ENCODE data around the gene SLC9A9. TPM values are rescaled to one million over a fixed set of nuclear protein-coding genes. Genes with fewer than 3 reads are reported as not detected.

The SLC9A9 gene
- total and polyA plus RNA-seq, 2 of the 8 experiments (the other 6 are each of a cell fraction or from before 2014, with no cell fraction given), result 0.48 to 1.1 TPM

DNA sequence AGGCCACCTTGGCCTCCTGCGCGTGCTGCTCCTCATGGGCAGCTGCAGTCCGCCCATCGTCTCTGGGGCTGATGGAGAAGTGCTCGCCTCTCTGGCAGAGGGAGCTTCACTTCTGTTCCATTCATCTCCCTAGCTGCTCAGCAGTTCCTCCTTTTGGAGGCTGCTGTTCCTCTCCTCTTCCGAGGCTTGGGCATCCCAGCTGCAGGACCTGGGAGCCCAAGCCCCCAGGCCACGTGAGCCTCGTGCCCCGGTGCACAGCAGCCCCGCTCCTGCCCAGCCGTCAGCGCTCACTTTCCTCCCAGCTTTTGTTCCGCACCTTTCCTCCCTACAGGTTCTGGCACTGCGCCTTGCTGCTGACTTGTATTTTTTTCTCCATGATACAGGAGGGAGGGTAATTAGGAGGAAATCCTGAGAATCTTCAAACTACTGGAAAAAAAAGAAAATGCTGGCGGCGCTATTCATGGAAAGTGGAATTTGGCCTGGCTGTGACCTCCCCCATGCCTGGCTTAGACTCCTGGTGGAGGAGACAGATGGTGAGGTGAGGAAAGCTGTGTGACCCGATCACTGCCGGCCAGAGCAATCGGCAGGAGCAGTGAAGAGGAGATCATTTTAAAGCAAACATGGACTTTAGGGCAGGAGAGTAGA, 518.6 kb downstream of the SLC9A9 start:
- CTCF ChIA-PET (ENCODE audit: partially characterized antibody), result interaction anchor here (1.1 to 1.8 kb wide), 2 partner anchors 9 to 315 kb away, joined by 3 to 9 read pairs; no protein-coding TSS in a partner anchor
- H2AK5ac ChIP-seq (ENCODE audit: low read depth, low read length), result no peak overlapping the region
- H3K79me1 ChIP-seq (ENCODE audit: low read depth, low read length), result no peaks in the 10 kb centered on the region
- no peak for DNase-seq (ENCODE audit: low read depth in 1 of 2, low spot score in 2 of 2)
- no peak overlapping the region for H3K56ac ChIP-seq (replicated peaks; ENCODE audit: insufficient read length, low read depth, low read length)
- FAIRE-seq, result no peak
- H2BK15ac ChIP-seq (ENCODE audit: low read length), result no peak overlapping the region
- H3K9me3 ChIP-seq (ENCODE audit: insufficient read depth in 2 of 2, low read depth in 1 of 2, low read length in 1 of 2), result no peaks in the 10 kb centered on the region
- peaks cover 0 to 3% (median 0%) of the 10 kb centered on the region in 4 experiments; a peak in 2 of 7 replicates for H3K4me1 ChIP-seq (replicated peaks in 1 of 4; ENCODE audit: control insufficient read depth in 3 of 4, insufficient read depth in 4 of 4, low read length in 3 of 4)
- H4K20me1 ChIP-seq (replicated peaks in 1 of 2; ENCODE audit: control insufficient read depth in 1 of 2, insufficient read depth in 2 of 2, low read length in 2 of 2), result no peaks in the 10 kb centered on the region
- H3K79me2 ChIP-seq (ENCODE audit: control insufficient read depth in 1 of 2, insufficient read depth in 2 of 2, low read length in 2 of 2), result no peaks in the 10 kb centered on the region
- H2BK12ac ChIP-seq (ENCODE audit: low read depth, low read length), result no peak overlapping the region
- no peak overlapping the region for H3K14ac ChIP-seq (ENCODE audit: insufficient read length)
- WGBS, 2 experiments (ENCODE audit: extremely low coverage in 1 of 2, insufficient coverage in 1 of 2, insufficient read length in 1 of 2, insufficient replicate concordance in 2 of 2, low coverage in 1 of 2, low lambda C conversion rate in 2 of 2, missing lambda C conversion rate in 1 of 2), result 84% methylated on average over 19 of the region's 19 CpGs; no CpG with 5 or more reads in 1 of the 2 experiments
- H3K4me3 ChIP-seq (ENCODE audit: extremely low read depth in 1 of 4, insufficient read depth in 2 of 4, low read depth in 3 of 4, low read length in 4 of 4), result no peak overlapping the region
- no peak overlapping the region for H4K91ac ChIP-seq (replicated peaks; ENCODE audit: insufficient read length, low read length)
- H2BK120ac ChIP-seq (replicated peaks; ENCODE audit: low read depth, low read length), result no peak overlapping the region
- H3K23me2 ChIP-seq (ENCODE audit: low read depth, low read length), result no peaks in the 10 kb centered on the region
- no peak overlapping the region for H2BK5ac ChIP-seq (ENCODE audit: low read depth, low read length)
- H4K5ac ChIP-seq (ENCODE audit: insufficient read length, low read depth, low read length), result no peak overlapping the region
- no peak overlapping the region for H3K23ac ChIP-seq (ENCODE audit: insufficient read length)
- H3K27me3 ChIP-seq (replicated peaks in 1 of 4; ENCODE audit: control insufficient read depth in 3 of 4, extremely low read depth in 1 of 4, insufficient read depth in 3 of 4, low read length in 3 of 4), result no peaks in the 10 kb centered on the region
- no peak overlapping the region for H3K9ac ChIP-seq (replicated peaks in 1 of 4; ENCODE audit: extremely low read depth in 1 of 4, low read depth in 3 of 4, low read length in 3 of 4)
- H3K4me2 ChIP-seq (ENCODE audit: insufficient read depth in 1 of 2, low read depth in 2 of 2, low read length in 2 of 2), result no peak overlapping the region
- no peak overlapping the region for H3K18ac ChIP-seq (ENCODE audit: extremely low read depth, low read length)
- H2BK20ac ChIP-seq (ENCODE audit: low read length), result no peak overlapping the region
- H4K8ac ChIP-seq (ENCODE audit: extremely low read depth, insufficient read depth, low read length), result no peak overlapping the region
- H3K36me3 ChIP-seq (ENCODE audit: control insufficient read depth in 2 of 4, insufficient read depth in 4 of 4, low read length in 3 of 4), result no peaks in the 10 kb centered on the region
- POLR2A ChIA-PET (ENCODE audit: partially characterized antibody), result no interaction called here
- no peak overlapping the region for H3K4ac ChIP-seq (replicated peaks; ENCODE audit: insufficient read length, low read depth, low read length)
- H2AFZ ChIP-seq (ENCODE audit: low read length), result peak overlapping the region; percentile 45; the same call in 1 of the 2 replicates
- no peak overlapping the region for H3K27ac ChIP-seq (ENCODE audit: low read depth, low read length)
- TF ChIP-seq FOSL1 (IDR thresholded peaks at IDR 0.05; ENCODE audit: insufficient read depth, low read depth, low read length), result no peak
- no peak for TF ChIP-seq SUZ12 (IDR thresholded peaks at IDR 0.05; ENCODE audit: low read length)
- TF ChIP-seq BRCA1 (IDR thresholded peaks at IDR 0.05; ENCODE audit: low read depth, low read length), result no peak
- TF ChIP-seq TCF12 (IDR thresholded peaks at IDR 0.05; ENCODE audit: low read depth, low read length), result no peak
- no peak for TF ChIP-seq POLR2A (IDR thresholded peaks at IDR 0.05; ENCODE audit: control extremely low read depth in 1 of 2, low read depth in 2 of 2, low read length in 2 of 2)
- no peak for TF ChIP-seq EGR1 (IDR thresholded peaks at IDR 0.05; ENCODE audit: borderline replicate concordance, low read depth, low read length)
- TF ChIP-seq EZH2 (IDR thresholded peaks at IDR 0.05; ENCODE audit: low read depth, low read length, severe bottlenecking), result no peak
- TF ChIP-seq RAD21 (IDR thresholded peaks at IDR 0.05 in 1 of 2, conservative IDR thresholded peaks at IDR 0.05 in 1 of 2; ENCODE audit: low read depth in 2 of 2, low read length in 2 of 2), result no peak
- TF ChIP-seq SRF (IDR thresholded peaks at IDR 0.05; ENCODE audit: low read depth, low read length), result no peak
